DOHH2 (cell line): ENCODE results near the gene PKDCC.

ENCODE experiments used
- H3F3A ChIP-seq: fragments of 200-600 bp; sonication (generic), shearing (Covaris generic); 2 replicates; pipeline ENCODE4 v1.6.0; 2016; ENCODE audit warnings: antibody characterized with exemption, mild to moderate bottlenecking; ENCODE audit not compliant: control insufficient read depth, insufficient read depth
- H3K27ac ChIP-seq: fragments of 200-600 bp; sonication (generic); 2 replicates; pipeline ENCODE4 v1.5.1; 2014; ENCODE audit warnings: low read depth, mild to moderate bottlenecking, low read length, moderate library complexity
- H3K27me3 ChIP-seq: fragments of 200-600 bp; sonication (generic); 2 replicates; pipeline ENCODE4 v1.6.1; 2014; ENCODE audit warnings: mild to moderate bottlenecking, low read length, mixed read lengths; ENCODE audit not compliant: control insufficient read depth
- H3K36me3 ChIP-seq: fragments of 200-600 bp; sonication (generic); 2 replicates; pipeline ENCODE4 v1.6.1; 2014; ENCODE audit warnings: mild to moderate bottlenecking, low read length, moderate library complexity, mixed read lengths; ENCODE audit not compliant: control insufficient read depth
- H3K4me1 ChIP-seq: fragments of 200-600 bp; sonication (generic); 2 replicates; pipeline ENCODE4 v1.6.1; 2014; ENCODE audit warnings: mild to moderate bottlenecking, low read length, mixed read lengths; ENCODE audit not compliant: control insufficient read depth
- H3K4me2 ChIP-seq: fragments of 200-600 bp; sonication (generic); 2 replicates; pipeline ENCODE4 v1.6.0; 2014; ENCODE audit warnings: mild to moderate bottlenecking, low read length, moderate library complexity
- H3K4me3 ChIP-seq: fragments of 200-600 bp; sonication (generic); 2 replicates; pipeline ENCODE4 v1.5.1; 2014; ENCODE audit warnings: mild to moderate bottlenecking, low read length, mixed read lengths
- H3K79me2 ChIP-seq: fragments of 200-600 bp; sonication (generic); 2 replicates; pipeline ENCODE4 v1.6.1; 2014; ENCODE audit warnings: mild to moderate bottlenecking, low read length, mixed read lengths; ENCODE audit not compliant: control insufficient read depth
- H3K9me2 ChIP-seq: fragments of 200-600 bp; sonication (generic); replicated peaks from 2 replicates; pipeline ENCODE4 v1.6.1; 2014; ENCODE audit warnings: mild to moderate bottlenecking, low read length, mixed read lengths; ENCODE audit not compliant: control insufficient read depth
- H3K9me3 ChIP-seq: fragments of 200-600 bp; sonication (generic); 2 replicates; pipeline ENCODE4 v1.6.1; 2014; ENCODE audit warnings: antibody characterized with exemption, low read length, mixed read lengths; ENCODE audit not compliant: control insufficient read depth, insufficient read depth
- H4K20me1 ChIP-seq: fragments of 200-600 bp; sonication (generic); 2 replicates; pipeline ENCODE4 v1.6.0; 2014; ENCODE audit warnings: low read depth, mild to moderate bottlenecking, antibody characterized with exemption, low read length, moderate library complexity; ENCODE audit not compliant: control insufficient read depth, insufficient read depth
- CTCF ChIP-seq: fragments of 200-600 bp; sonication (generic); IDR thresholded peaks from one replicate; pipeline ENCODE4 v1.5.1; 2014; ENCODE audit warnings: antibody characterized with exemption, mild to moderate bottlenecking, low read depth, low read length; ENCODE audit not compliant: poor library complexity, severe bottlenecking
- EZH2phosphoT487 ChIP-seq: fragments of 200-600 bp; sonication (generic); IDR thresholded peaks from 2 replicates; pipeline ENCODE4 v1.6.1; 2017; ENCODE audit warnings: borderline replicate concordance, mild to moderate bottlenecking, antibody characterized with exemption, low read length, moderate library complexity, mixed read lengths

Gene PKDCC

GRCh38 chr2:42057902-42058450 is 10.2 kb downstream of the PKDCC start:
- Histone ChIP-seq H3K4me2 (no peak overlapping the region), H3K79me2 (no peaks in the 10 kb centered on the region), H4K20me1 (no peaks in the 10 kb centered on the region), H3K4me1 (no peaks in the 10 kb centered on the region), H3F3A (no peaks in the 10 kb centered on the region), H3K36me3 (no peaks in the 10 kb centered on the region), H3K9me2 (no peaks in the 10 kb centered on the region), H3K27me3 (peaks cover 31% of the 10 kb centered on the region), H3K9me3 (no peaks in the 10 kb centered on the region), H3K4me3 (no peak overlapping the region), H3K27ac (no peak overlapping the region)
- no peak for TF ChIP-seq CTCF
- TF ChIP-seq EZH2phosphoT487, result no peak

- no peaks in the 10 kb centered on the region for H4K20me1 ChIP-seq
Measured at GRCh38 chr2:42059261-42059898, 11.6 kb downstream of the PKDCC start.

GRCh38 chr2:42060028-42060427 is 12.2 kb downstream of the PKDCC start:
- Histone ChIP-seq H3K9me2 (no peaks in the 10 kb centered on the region), H3K36me3 (no peaks in the 10 kb centered on the region), H3K4me2 (no peak overlapping the region), H3K27me3 (peaks cover 31% of the 10 kb centered on the region), H4K20me1 (no peaks in the 10 kb centered on the region), H3K27ac (no peak overlapping the region), H3K79me2 (no peaks in the 10 kb centered on the region), H3F3A (no peaks in the 10 kb centered on the region), H3K4me1 (no peaks in the 10 kb centered on the region), H3K9me3 (no peaks in the 10 kb centered on the region), H3K4me3 (no peak overlapping the region)
- TF ChIP-seq CTCF (no peak), EZH2phosphoT487 (no peak)

More at GRCh38 chr2:42059261-42059898, 11.6 kb downstream of the PKDCC start:
- Histone ChIP-seq H3F3A (no peaks in the 10 kb centered on the region), H3K4me1 (no peaks in the 10 kb centered on the region), H3K4me3 (no peak overlapping the region), H3K9me3 (no peaks in the 10 kb centered on the region), H3K27ac (no peak overlapping the region), H3K79me2 (no peaks in the 10 kb centered on the region), H3K36me3 (no peaks in the 10 kb centered on the region), H3K9me2 (no peaks in the 10 kb centered on the region), H3K27me3 (peaks cover 31% of the 10 kb centered on the region), H3K4me2 (no peak overlapping the region)
- TF ChIP-seq CTCF (no peak), EZH2phosphoT487 (no peak)
